Kidney (tissue), 14 donors: Measurements from ENCODE around the gene AQP1. TPM values are rescaled to one million over a fixed set of nuclear protein-coding genes. Genes with fewer than 3 reads are reported as not detected.

ENCODE experiments used
- DNase-seq, 5 donors: peaks; one replicate each; pipeline ENCODE4 v3.0.0-alpha.2; 2013 to 2020
- FAIRE-seq: peaks from 2 replicates; lab custom pipeline; 2012; peaks lifted over from hg19 to GRCh38; lab: Jason Lieb, UNC
- H3K27ac ChIP-seq, 2 donors: one replicate each; pipeline ENCODE4 v1.7.0; 2013; ENCODE audit warnings: low read depth in 2 of 2, low read length in 2 of 2, inconsistent platforms in 1 of 2
- H3K27me3 ChIP-seq: one replicate; pipeline ENCODE4 v1.7.1; 2013; ENCODE audit warnings: low read length, inconsistent platforms; ENCODE audit not compliant: control insufficient read depth, insufficient read depth
- H3K36me3 ChIP-seq, 3 donors: one replicate each; pipeline versions ENCODE4 v1.7.0 to v1.7.1; 2013; ENCODE audit warnings: low read length in 3 of 3, control low read depth in 1 of 3, inconsistent platforms in 1 of 3; ENCODE audit not compliant: insufficient read depth in 3 of 3, control insufficient read depth in 2 of 3
- H3K4me1 ChIP-seq, 3 donors: one replicate each; pipeline versions ENCODE4 v1.7.0 to v1.7.1; 2013; ENCODE audit warnings: low read length in 3 of 3, inconsistent platforms in 1 of 3, low read depth in 1 of 3; ENCODE audit not compliant: control insufficient read depth in 2 of 3, insufficient read depth in 2 of 3
- H3K4me3 ChIP-seq, 3 donors: one replicate each; pipeline versions ENCODE4 v1.7.0 to v1.8.1; 2013; ENCODE audit warnings: low read length in 3 of 3, control low read depth in 1 of 3, inconsistent platforms in 1 of 3
- H3K9ac ChIP-seq, 3 donors: one replicate each; pipeline versions ENCODE4 v1.7.0 to v1.7.1; 2013; ENCODE audit warnings: low read length in 3 of 3, control low read depth in 1 of 3, inconsistent platforms in 1 of 3
- H3K9me3 ChIP-seq, 3 donors: one replicate each; pipeline versions ENCODE4 v1.7.0 to v1.7.1; 2013; ENCODE audit warnings: low read length in 3 of 3, control low read depth in 1 of 3, inconsistent platforms in 1 of 3; ENCODE audit not compliant: control insufficient read depth in 2 of 3, insufficient read depth in 1 of 3
- intact Hi-C: fragments of 100-400 bp; cut with DNase I; formaldehyde crosslinking; loops from one replicate; pipeline ENCODE4 v1.11.1; 2022
- polyA plus RNA-seq: library from polyadenylated mRNA; stranded (reverse); fragments of 350-450 nt; fragmentation: Illumina TruSeq; extraction: RNeasy Lipid Tissue Mini Kit (QIAGEN cat#74804); gene quantifications from one replicate; pipeline ENCODE4 v1.2.3, GENCODE V29; 2014; ENCODE audit warnings: low read depth, low replicate concordance; ENCODE audit not compliant: insufficient read depth
- total RNA-seq: library from RNA; stranded (reverse); fragmentation: NEBNext Ultra II Directional; extraction: Animal tissue kit (Norgen Biotek cat#: 25700); gene quantifications from one replicate; pipeline ENCODE4 v1.2.1, GENCODE V29; 2021
- TF ChIP-seq, protein P1 (sequence below): IDR thresholded peaks from 3 replicates; pipeline ENCODE4 v1.5.1; 2012; ENCODE audit warnings: mild to moderate bottlenecking, moderate library complexity, borderline replicate concordance; ENCODE audit not compliant: insufficient read depth; ENCODE audit errors: extremely low read depth
- donor health status: control.
- donor health status: control.
- donor health status: control.
- donor health status: control.
- donor health status: control.
- donor health status: DM: yes; HTN: yes; CAD: no.
- donor health status: Normal renal cell carcinoma (clear cell type).

Gene AQP1
- total and polyA plus RNA-seq, 2 donors from 2014 or later, result 291 to 617 TPM

DNA sequence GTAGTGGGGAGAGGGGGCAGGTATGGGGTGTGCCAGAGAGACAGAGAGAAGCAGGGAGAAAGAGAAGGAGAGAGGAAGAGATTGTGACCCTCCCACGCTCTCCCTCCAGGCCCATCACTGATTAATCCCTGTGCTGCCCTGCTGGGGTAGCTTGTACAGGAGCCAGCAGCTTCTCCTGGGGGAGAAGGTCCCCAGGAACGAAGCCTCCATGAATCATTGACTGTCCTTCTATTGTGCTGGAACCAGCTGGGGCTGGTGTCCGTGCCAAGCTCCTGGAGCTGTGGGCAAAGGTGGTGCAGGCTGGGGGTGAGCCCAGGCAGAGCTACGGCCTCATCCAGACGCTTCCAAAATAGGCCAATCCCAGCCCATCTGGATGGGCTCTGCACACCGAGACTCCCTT is 20.9 kb downstream of the AQP1 start:
- intact Hi-C loops, result no loop called here
- H3K4me1 ChIP-seq, result peaks cover 0 to 25% (median 10%) of the 10 kb centered on the region in 3 donors
- no peaks in the 10 kb centered on the region for H3K27me3 ChIP-seq
- peak overlapping the region; percentile 33 to 78 for H3K27ac ChIP-seq
- H3K36me3 ChIP-seq, result no peaks in the 10 kb centered on the region
- FAIRE-seq, result no peak
- DNase-seq, result peak in 3 of 5 donors; percentile 18 to 48 (median 47)
- H3K9me3 ChIP-seq, result no peaks in the 10 kb centered on the region
- H3K9ac ChIP-seq, result no peak overlapping the region
- TF ChIP-seq, protein P1, sequence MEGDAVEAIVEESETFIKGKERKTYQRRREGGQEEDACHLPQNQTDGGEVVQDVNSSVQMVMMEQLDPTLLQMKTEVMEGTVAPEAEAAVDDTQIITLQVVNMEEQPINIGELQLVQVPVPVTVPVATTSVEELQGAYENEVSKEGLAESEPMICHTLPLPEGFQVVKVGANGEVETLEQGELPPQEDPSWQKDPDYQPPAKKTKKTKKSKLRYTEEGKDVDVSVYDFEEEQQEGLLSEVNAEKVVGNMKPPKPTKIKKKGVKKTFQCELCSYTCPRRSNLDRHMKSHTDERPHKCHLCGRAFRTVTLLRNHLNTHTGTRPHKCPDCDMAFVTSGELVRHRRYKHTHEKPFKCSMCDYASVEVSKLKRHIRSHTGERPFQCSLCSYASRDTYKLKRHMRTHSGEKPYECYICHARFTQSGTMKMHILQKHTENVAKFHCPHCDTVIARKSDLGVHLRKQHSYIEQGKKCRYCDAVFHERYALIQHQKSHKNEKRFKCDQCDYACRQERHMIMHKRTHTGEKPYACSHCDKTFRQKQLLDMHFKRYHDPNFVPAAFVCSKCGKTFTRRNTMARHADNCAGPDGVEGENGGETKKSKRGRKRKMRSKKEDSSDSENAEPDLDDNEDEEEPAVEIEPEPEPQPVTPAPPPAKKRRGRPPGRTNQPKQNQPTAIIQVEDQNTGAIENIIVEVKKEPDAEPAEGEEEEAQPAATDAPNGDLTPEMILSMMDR, result no peak
- H3K4me3 ChIP-seq, result peak overlapping the region in 1 of 3 donors; percentile 51

DNA sequence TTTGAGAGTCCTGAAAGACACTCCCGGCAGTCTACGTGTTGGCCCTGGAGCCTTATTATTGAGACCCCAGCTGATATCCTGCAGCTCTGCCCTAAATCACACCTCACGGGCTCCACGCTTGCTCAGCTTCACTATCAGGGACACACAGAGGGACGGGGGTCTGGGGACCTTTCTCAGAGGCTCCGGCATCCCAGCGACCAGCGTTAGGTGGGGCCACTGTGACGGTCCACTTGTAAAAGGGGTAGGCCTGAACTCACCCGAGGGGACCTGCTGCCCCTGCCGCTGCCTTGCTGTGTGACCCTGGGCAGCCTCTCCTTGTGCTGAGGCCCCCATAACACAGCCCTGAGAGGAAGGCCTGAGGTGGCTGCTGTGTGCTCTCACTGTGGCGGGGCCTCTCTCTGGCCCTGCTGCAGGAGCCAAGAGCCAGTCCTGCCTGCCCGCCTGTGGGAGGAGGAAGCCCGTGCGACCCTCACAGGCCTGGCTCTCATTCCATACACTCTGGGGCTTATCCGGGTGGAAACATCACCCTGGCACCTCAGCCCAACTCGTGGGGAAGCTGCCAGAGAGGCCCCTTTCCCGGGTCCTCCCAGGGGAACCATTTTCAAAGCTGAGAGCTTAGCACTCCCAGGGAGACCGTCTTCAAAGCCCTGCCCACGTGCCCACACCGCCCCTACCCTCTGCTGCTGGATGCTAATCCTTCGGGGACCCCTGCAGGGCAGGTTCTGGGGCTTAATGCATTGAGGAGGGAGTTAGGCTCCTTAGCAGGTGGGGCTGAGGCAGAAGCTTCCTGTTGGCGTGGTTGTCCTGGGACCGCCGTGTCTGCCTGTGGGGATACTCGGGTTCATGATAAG is 21.7 kb downstream of the AQP1 start:
- Histone ChIP-seq H3K36me3 (no peaks in the 10 kb centered on the region), H3K27me3 (no peaks in the 10 kb centered on the region), H3K9ac (no peak overlapping the region), H3K4me3 (peak overlapping the region in 1 of 3 donors; percentile 8), H3K9me3 (no peaks in the 10 kb centered on the region), H3K4me1 (peaks cover 0 to 27% (median 10%) of the 10 kb centered on the region in 3 donors), H3K27ac (peak overlapping the region; percentile 33 to 51)
- FAIRE-seq (no peak), DNase-seq (peak in 2 of 5 donors; percentile 8 to 49)
- intact Hi-C loops, result no loop called here
- TF ChIP-seq, protein P1, result no peak

DNA sequence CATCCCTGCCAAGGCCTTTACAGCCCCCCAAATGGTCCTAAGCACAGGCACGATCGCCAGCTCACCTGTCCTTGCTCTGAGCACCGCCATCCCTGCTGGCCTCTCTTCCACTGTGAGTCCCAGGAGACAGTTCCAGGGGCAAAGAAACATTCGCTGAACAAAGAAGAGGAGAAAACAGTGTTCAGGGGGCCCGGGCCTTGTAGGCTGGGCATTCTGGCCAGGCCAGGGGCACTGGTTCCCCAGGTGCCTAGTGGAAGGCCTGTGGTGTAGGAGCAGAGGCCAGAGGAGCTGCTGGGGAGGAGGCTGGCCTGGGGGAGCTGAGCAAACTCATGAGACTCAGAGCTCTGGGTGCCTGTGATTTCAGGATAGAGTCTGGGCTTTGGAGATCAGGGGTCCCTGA is 22.6 kb downstream of the AQP1 start:
- Histone ChIP-seq H3K4me1 (peaks cover 0 to 30% (median 10%) of the 10 kb centered on the region in 3 donors), H3K9ac (no peak overlapping the region), H3K4me3 (no peak overlapping the region), H3K27me3 (no peaks in the 10 kb centered on the region), H3K36me3 (no peaks in the 10 kb centered on the region), H3K27ac (peak overlapping the region in 1 of 2 donors; percentile 61), H3K9me3 (no peaks in the 10 kb centered on the region)
- peak in 1 of 5 donors; percentile 37 for DNase-seq
- FAIRE-seq, result no peak
- TF ChIP-seq, protein P1, result no peak
- intact Hi-C loops, result no loop called here
